HFF-Myc (cell line): Measurements from ENCODE around the gene XPNPEP1.
A peak's percentile ranks its signal among the peaks of the same experiment; 100 is the strongest.

Experiments used
- DNase-seq: peaks from one replicate; pipeline ENCODE4 v3.0.0-alpha.2; 2011; ENCODE audit warnings: low read depth; ENCODE audit errors: extremely low read depth
- H3K4me3 ChIP-seq: replicated peaks from 2 replicates; pipeline ENCODE4 v1.5.1; 2011; ENCODE audit warnings: low read depth, mild to moderate bottlenecking, control low read depth, low read length
- CTCF ChIP-seq: IDR thresholded peaks from 2 replicates; pipeline ENCODE4 v1.5.1; 2012; ENCODE audit warnings: mild to moderate bottlenecking, low read depth, low read length, control low read depth; ENCODE audit errors: missing control alignments

The XPNPEP1 gene

GRCh38 chr10:109966961-109967738 is 43.8 kb upstream of the XPNPEP1 start:
- H3K4me3 ChIP-seq: 0 out of 2 replicates have a peak overlapping the region, but pooled peaks have one; percentile 6
- DNase-seq: no peak
- TF ChIP-seq CTCF: no peak

- no peak for TF ChIP-seq CTCF
- no peak overlapping the region for H3K4me3 ChIP-seq
- no peak for DNase-seq
Measured at GRCh38 chr10:109964318-109964717, 41.0 kb upstream of the XPNPEP1 start.

GRCh38 chr10:109963439-109963838 is 40.1 kb upstream of the XPNPEP1 start:
- DNase-seq: peak; percentile 58
- no peak for TF ChIP-seq CTCF
- H3K4me3 ChIP-seq: no peak overlapping the region

- DNase-seq: no peak
- no peak overlapping the region for H3K4me3 ChIP-seq
- no peak for TF ChIP-seq CTCF
Measured at GRCh38 chr10:109962247-109962646, 38.9 kb upstream of the XPNPEP1 start.

GRCh38 chr10:109961174-109962001 is 38.1 kb upstream of the XPNPEP1 start:
- H3K4me3 ChIP-seq: no peak overlapping the region
- no peak for TF ChIP-seq CTCF
- peak; percentile 65 for DNase-seq

GRCh38 chr10:109960682-109961081 is 37.4 kb upstream of the XPNPEP1 start:
- H3K4me3 ChIP-seq: no peak overlapping the region
- TF ChIP-seq CTCF: no peak
- DNase-seq: no peak
